GM12801 (cell line): ENCODE data around the gene STAT5B.

Experiments used
- TF ChIP-seq, protein P1 (sequence below): IDR thresholded peaks from one replicate; pipeline ENCODE4 v1.5.1; 2011; ENCODE audit warnings: control low read depth; ENCODE audit not compliant: insufficient read length; ENCODE audit errors: extremely low read depth

The STAT5B gene

DNA sequence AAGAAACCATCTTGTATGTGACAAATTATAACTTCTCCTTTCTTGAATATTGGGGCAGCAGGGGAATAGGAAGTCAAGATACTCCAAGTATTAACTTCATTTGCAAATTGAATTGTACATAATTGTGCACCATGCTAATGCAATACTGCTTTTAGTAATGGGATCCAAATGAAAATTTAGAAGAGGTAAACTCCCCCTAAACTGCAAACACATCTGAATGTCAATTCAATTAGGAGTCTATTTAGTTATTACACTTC is 4.5 kb downstream of the STAT5B start:
- TF ChIP-seq, protein P1, sequence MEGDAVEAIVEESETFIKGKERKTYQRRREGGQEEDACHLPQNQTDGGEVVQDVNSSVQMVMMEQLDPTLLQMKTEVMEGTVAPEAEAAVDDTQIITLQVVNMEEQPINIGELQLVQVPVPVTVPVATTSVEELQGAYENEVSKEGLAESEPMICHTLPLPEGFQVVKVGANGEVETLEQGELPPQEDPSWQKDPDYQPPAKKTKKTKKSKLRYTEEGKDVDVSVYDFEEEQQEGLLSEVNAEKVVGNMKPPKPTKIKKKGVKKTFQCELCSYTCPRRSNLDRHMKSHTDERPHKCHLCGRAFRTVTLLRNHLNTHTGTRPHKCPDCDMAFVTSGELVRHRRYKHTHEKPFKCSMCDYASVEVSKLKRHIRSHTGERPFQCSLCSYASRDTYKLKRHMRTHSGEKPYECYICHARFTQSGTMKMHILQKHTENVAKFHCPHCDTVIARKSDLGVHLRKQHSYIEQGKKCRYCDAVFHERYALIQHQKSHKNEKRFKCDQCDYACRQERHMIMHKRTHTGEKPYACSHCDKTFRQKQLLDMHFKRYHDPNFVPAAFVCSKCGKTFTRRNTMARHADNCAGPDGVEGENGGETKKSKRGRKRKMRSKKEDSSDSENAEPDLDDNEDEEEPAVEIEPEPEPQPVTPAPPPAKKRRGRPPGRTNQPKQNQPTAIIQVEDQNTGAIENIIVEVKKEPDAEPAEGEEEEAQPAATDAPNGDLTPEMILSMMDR: no peak

DNA sequence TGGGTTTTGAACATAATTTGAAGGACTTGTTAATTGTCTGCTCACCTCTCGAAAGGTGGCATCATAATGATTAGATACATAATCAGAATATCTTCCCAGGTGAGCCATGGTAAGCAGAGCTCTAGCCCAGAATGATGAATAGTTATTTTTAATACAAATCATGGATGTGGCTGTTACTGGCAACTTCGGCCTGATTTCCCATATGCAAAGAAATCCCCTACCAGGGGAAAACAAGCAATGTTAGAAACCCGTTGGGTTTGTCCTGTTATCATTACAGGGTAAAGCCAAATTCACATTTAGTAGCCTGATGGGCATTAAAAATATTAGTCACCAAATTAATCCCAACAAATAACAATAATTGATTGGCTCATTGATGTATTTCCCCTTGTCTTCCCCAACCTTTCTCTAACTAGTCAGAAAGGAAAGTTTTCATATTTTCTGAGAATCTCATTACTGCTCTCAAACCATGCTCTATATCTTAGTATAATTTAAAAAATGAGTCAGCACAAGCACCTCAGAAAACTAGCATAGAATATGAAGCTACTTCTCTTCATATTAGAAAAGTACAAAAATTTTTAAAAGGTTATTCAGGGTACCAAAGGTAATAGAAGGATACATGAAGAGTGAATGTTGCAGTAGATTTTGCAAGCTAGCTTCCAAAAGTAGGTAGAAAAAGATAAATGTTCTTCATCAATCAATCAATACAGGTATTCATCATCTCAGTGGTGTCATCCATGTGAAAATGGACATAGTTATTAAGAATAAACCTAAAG is 5.0 kb downstream of the STAT5B start:
- TF ChIP-seq, protein P1: no peak

DNA sequence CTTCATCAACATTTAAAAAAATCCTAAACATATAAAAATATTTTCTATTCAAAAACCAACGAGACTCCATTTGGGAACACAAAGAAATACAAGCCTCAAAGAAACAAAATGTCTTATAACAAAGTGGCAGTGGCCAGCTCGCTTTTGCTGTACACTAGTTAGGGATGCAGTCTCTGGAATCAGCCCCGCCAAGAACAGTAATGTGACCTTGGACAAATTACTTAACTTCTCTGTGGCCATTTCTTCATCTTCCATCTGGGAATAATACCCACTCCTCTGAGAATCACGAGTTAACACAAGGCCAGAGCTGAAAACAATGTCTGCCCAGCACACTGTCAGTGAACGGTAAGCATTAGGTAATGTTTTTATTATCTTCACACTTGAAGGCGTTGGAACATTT is 5.6 kb downstream of the STAT5B start:
- TF ChIP-seq, protein P1: no peak

DNA sequence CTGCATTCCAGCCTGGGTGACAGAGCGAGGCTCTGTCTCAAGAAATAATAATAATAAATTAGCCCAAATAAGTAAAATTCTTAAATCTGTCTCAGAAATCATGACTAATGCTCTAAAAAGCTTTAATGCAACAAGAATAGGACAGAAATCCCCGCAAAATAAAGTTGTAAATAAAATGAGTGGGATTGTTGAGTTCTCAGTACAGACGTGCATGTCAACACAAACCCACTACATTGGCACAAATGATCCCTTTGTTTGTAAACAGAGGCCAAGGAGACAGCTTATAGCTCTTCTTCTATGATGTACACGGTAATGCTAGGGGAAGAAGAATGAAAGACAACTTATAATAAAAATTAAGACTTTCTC is 6.0 kb downstream of the STAT5B start:
- TF ChIP-seq, protein P1: no peak

DNA sequence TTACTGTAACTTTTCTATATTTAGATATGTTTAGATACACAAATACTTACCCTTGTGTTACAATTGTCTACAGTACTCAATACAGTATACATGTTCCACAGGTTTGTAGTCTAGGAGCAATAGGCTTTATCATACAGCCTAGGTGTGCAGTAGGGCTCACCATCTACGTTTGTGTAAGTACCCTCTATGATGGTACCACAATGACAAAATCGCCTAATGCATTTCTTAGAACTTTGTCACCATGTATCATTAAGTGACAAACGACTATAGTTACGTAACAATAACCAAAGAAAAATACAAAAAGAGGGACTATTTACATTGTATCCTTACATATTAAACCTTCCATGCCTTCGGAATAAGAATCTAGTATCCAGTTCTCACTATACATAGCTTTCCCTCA is 8.0 kb downstream of the STAT5B start:
- TF ChIP-seq, protein P1: no peak

DNA sequence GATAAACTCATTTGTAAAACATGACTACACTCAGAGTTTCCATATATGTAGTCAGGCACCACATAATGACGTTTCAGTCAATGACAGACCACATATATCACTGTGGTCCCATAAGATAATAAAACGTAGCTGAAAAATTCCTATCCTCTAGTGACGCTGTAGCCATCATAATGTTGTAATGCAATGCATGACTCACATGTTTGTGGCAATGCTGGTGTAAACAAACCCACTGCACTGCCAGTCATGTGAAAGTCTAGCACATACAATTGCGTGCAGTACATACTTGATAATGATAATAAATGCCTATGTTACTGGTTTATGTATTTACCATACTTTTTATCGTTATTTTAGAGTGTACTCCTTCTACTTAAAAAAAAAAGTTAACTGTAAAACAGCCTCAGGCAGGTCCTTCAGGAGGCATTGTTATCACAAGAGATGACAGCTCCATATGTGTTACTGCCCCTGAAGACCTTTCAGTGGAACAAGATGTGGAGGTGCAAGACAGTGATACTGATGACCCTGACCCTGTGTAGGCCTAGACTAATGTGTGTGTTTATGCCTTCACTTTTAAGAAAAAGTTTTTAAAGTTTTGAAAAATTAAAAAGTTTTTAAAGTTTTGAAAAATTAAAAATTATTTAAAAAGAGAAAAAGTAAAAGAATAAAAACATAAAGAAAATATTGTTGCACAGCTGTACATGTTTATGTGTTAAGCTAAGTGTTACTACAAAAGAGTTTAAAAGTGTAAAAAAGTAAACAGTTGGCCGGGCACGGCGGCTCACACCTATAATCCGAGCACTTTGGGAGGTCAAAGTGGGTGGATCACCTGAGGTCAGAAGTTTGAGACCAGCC is 9.0 kb downstream of the STAT5B start:
- TF ChIP-seq, protein P1: no peak

DNA sequence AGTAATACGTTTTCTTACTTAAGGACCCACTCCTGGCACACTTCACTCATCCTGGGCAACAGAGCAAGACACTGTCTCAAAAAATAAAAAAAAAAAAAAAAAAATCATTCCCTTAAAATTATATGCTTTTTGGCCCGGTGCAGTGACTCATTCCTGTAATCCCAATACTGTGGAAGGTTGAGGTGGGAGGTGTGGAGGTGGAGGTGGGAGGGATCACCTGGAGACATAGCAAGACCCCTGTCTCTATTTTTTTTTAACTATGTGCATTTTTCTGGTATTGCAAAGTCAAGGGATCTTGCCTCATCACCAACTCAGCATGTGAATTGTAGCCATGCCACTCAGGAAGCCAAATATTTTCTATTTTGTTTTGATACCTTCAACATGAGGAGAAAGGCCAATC is 9.7 kb downstream of the STAT5B start:
- TF ChIP-seq, protein P1: no peak
